ENCODE data around the gene PRDX3.
"Not testable (repeated sequence)": the region's sequence is repeated elsewhere in the genome, so short reads cannot be mapped to it uniquely, and the experiment has no call there.

- TF ChIP-seq CTCF, POLR2A, POLR2AphosphoS5 (IDR thresholded peaks at IDR 0.05): not testable (repeated sequence)
These were observed 2.3 kb upstream of the PRDX3 start for GRCh38 chr10:119180850-119181400.
